SK-N-SH treated with all-trans-retinoic acid at 6 μM for 48 hours (cell line): ENCODE measurements around the gene APRT.

ENCODE experiments used
- ARNTL ChIP-seq: fragments of 450-650 bp; formaldehyde crosslinking; IDR thresholded peaks from 2 replicates; pipeline ENCODE4 v1.5.0; 2020; ENCODE audit warnings: low read depth, mild to moderate bottlenecking, moderate library complexity, borderline replicate concordance
- PATZ1 ChIP-seq: fragments of 250-450 bp; sonication (Bioruptor Pico); IDR thresholded peaks from 2 replicates; pipeline ENCODE4 v1.8.0; 2020; ENCODE audit warnings: mild to moderate bottlenecking, moderate library complexity, borderline replicate concordance
- RARB ChIP-seq: fragments of 250-450 bp; sonication (Bioruptor Pico); IDR thresholded peaks from 2 replicates; pipeline ENCODE4 v1.8.0; 2021; ENCODE audit warnings: mild to moderate bottlenecking, moderate library complexity

- TF ChIP-seq PATZ1 (no peak), RARB (no peak), ARNTL (CRISPR knock-in tag) (no peak)
These were observed 29.0 kb upstream of the APRT start for GRCh38 chr16:88840600-88841215.
